Measurements from ENCODE around the gene MICU1.

- no peak for TF ChIP-seq CTCF (IDR thresholded peaks at IDR 0.05)
- TF ChIP-seq EP300 (IDR thresholded peaks at IDR 0.05; ENCODE audit: low read depth), result no peak
These were observed 203.9 kb downstream of the MICU1 start for GRCh38 chr10:72421885-72422540.

All from transverse colon (tissue), 3 donors.